TTC549 (cell line): Measurements from ENCODE around the gene MISFA.
A peak's percentile ranks its signal among the peaks of the same experiment; 100 is the strongest.
"Not testable (repeated sequence)": the region's sequence is repeated elsewhere in the genome, so short reads cannot be mapped to it uniquely, and the experiment has no call there.

Experiments used
- FAIRE-seq: peaks from 2 replicates; lab custom pipeline; 2012; peaks lifted over from hg19 to GRCh38; lab: Jason Lieb, UNC

Gene MISFA

DNA sequence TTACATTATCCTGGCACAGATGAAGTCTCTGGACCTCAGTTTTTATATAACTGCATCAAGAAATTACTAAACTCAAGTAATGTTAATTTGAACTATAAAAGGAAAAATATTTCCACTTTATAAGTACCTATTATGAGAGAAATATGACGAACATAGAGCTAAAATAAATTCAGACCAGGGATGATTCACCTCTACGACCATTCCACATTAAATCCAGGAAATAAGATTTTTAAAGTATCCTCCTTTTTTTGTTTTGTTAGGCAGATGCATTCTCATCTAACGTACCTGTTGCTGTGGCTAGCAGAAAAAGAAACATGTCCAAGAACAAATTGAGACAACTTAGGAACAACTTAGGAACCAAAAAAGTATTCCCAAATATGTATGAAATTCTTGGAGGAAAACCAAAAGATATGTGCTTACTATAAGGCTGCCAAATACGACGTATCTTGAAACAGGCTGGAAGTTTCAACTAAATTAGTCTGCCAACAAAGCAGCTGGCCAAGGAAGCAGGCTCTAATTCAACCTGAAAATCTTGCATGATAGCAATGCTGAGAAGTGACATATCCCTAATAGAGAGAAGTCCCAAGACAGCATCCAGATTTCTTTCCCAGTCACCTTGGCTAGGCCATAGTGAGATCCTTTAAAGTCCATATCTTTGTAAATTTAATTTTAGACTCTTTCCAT lies 18.9 kb downstream of the MISFA start:
- FAIRE-seq = no peak

DNA sequence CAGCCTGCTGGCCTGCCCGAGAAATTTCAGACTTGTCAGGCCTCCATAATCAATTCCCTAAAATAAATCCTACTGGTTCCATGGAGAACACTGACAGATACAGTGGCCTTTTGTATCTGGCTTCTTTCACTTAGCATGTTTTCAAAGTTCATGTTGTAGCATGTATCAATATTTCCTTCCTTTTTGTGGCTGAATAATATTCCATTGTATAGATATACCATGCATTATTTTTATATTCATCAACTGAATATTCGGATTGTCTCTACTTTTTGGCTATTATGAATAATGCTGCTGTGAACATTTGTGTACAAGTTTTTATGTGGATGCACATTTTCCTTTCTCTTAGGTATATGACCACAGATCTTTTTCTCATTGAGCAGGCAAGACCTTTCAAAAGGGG lies 24.1 kb downstream of the MISFA start:
- FAIRE-seq = no peak

DNA sequence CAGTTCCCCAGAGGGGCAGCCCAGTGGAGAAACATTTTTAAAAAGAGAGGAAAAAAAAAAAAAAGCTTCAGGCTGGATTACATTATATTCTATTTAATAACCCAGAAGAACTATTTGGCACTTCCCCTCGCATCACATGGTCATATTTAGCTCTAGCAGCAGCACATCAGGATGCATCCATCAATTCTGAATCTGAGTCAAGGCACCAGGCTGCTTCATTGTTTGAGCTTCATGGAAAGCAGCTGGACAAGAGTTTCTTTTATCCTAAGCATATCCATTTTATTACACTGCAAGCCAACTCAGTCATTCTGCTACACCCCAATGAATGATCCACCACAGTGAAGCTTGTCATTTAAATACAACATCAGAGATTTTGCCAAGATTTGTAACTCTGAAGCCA lies 24.6 kb downstream of the MISFA start:
- no peak for FAIRE-seq

DNA sequence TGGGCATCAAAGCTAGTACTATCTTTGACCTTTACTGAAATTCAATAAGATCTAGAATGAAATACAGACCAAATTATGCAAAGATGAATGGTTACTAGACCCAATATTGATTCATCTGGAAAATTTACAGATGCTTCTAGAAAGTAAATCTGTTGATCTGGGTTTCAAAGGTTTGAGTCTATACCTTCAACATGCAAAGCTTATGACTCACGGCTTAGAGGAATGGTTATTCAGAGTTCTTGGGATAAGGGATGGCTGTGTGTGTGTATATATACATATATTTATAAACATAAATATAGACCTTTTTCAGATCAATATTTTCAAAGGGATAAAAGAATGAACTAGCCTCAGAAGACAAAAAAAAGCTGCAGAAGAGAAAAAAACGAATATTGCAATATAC lies 33.3 kb downstream of the MISFA start:
- no peak for FAIRE-seq

DNA sequence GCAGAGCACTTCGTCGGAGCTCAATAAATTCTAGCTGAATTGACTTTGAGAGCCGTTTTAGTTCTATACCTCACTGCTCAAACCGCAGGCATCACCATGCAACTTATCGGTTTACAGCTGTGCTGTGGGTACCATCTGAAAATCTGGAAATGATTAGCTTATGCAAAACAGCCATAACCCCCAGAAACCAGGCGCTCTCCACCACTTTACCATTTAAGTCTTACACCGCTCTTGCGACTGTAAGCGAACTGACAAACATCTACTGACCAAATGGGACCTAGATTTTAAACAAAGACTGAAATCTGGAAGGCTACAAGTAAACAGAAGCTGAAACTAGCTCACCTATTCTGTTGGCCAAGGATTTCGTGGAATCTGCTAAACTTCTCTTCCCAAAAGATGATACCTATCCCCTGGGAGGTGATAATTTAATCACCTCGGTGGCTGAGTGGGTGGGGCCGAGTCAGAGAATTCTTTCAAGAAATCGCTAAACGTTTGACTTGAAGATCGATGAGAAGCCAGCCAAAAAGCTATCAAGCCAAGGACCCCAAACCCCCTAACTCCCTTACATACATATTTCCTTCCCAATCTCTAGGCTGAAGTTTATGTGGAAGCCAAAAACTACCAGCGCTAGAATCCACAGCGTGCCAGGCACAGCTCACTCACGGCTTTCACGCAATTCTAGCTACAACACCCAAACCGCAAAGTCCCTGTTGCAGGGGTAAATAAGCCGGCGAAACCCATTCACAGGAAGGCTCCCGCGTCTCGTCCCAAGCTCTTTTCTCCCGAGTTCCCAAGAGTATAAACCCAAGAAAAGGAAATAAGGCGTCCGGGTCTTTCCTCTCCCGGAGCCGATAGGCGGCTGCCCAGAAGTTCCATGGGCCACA lies 33.9 kb downstream of the MISFA start:
- no peak for FAIRE-seq

DNA sequence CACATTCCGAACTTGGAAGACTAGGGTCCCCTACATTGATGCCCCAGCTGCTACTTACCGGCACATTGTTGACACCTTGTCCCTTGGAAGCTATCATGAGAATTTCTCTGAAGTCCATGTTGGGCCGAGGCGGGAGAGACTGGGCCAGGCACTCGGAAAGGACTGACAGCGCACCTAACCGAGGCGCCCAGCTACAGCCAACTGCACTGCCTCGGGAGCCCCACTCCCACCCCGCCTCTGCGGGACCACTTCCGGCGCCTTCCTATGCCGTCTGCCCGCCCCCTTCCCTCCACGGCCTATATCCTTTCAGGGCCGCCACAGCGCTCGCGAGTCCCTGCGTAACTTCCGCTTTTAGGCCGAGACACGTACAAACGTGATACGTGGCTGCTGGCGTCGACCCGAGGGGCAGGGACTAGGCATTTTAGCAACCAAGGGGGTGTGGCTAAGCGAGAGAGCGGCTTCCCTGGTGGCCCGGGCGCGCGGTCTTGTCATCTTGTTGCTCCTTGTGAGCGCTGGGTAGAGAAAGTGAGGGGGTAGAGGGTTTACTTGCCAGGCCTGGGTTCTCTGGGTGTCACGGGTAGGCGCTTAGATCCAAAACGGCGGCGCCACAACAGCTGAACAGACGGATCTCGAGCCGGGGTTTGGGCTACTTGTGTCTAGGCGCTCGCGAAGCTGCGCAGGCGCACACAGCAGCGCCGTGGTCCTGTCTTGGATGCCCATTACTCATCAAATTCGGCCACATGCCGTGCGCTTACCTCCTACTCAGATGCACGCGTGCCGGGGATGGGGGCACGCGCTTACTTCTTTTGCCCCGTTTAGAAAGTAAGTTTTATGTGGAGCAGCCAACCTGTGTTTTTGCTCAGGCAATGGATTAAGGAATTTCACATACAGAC lies 34.8 kb downstream of the MISFA start, which contains the start of gene SPTY2D1:
SPTY2D1 (minus strand) TSS at position 203 of the 893 bp plus-strand sequence; CDS start at position 118, 85 bp downstream.
- FAIRE-seq = peak; percentile 86

DNA sequence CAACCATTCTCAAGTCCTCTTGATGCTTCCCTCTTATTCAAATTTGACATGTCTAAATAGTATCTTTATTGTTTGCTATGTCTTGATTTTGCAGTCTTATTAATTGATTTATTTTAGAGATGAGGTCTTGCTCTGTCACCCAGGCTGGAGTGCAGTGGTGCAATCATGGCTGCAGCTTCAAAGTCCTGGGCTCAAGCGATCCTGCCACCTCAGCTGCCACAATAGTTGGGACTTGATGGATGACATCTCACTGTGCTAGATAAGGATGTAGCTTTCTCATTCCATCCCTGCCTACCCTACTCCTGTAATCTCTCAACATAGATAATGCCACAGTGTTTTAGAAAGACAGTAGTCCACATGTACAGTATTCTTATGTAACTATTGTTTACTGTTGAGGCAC lies 42.1 kb downstream of the MISFA start:
- FAIRE-seq = no peak

DNA sequence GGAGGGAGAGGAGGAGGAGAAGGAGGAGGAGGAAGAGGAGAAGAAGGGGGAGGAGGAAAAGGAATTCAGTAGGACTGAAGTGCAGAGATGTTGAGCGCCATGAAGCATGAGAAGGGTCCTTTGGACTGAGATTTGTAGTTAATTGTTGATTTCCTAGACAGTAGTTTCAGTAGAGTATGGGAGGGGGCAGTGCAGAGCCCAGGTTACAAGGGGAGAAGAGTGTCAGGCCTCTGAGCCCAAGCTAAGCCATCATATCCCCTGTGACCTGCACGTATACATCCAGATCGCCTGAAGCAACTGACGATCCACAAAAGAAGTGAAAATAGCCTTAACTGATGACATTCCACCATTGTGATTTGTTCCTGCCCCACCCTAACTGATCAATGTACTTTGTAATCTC lies 43.4 kb downstream of the MISFA start:
- FAIRE-seq = not testable (repeated sequence)

DNA sequence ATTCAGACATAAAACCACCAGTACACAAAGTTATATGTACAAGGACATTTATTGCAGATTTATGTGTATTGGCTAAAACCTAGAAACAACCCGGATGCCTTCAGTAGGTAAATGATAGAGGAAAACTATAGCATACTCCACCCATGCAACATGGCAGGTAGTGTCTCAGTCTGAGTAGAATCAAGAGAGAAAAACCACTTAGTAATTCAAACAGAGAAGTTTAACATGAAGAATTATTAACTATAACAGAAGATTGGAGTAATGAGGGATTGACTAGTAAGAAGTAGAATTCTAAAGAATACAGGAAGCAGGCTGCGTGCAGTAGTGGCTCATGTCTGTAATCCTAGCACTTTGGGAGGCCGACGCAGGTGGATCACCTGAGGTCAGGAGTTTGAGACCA lies 50.8 kb downstream of the MISFA start:
- FAIRE-seq = no peak

DNA sequence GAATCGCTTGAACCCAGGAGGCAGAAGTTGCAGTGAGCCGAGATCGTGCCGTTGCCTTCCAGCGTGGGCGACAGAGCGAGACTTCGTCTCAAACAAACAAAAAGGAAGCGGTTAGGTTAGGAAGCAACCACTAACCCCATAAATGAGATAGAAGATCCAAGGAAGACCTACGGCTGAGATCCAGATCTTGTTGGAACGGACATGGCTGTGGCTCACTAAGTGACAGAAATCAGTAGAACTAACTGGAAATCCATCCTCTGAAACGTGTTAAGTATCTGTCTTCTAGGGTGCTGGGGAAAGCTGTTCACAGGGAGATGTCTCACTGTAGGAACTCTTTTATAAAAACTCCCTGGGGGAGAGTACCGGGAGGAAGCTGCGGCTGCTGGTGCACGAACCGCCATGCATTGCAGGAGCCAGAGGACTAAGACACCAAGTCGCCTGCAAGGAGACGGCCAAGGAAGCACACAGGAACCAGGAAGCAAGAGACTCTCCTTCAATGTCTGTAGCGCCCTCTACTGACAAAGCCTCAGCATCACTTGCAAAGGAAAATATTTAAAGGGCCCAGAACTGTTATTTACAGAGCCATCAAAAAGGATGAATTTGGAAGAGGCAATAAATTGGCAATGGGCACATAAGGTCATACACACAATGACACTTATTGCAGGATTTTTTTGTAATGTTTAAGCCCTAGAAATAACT lies 51.4 kb downstream of the MISFA start:
- no peak for FAIRE-seq
